GM12864 (cell line): ENCODE results near the gene SUMO1.
A peak's percentile ranks its signal among the peaks of the same experiment; 100 is the strongest.
"Not testable (repeated sequence)": the region's sequence is repeated elsewhere in the genome, so short reads cannot be mapped to it uniquely, and the experiment has no call there.

Experiments used
- DNase-seq: peaks from one replicate; pipeline ENCODE4 v3.0.0-alpha.2; 2011; ENCODE audit warnings: low read depth
- H3K4me3 ChIP-seq: 2 replicates; pipeline ENCODE4 v1.5.1; 2011; ENCODE audit warnings: mild to moderate bottlenecking, low read depth, low read length, control low read depth
- TF ChIP-seq, protein P1 (sequence below): IDR thresholded peaks from 2 replicates; pipeline ENCODE4 v1.5.1; 2011; ENCODE audit warnings: low read depth, mild to moderate bottlenecking, moderate library complexity, low read length, control low read depth, inconsistent platforms; ENCODE audit errors: missing control alignments

Gene SUMO1

DNA sequence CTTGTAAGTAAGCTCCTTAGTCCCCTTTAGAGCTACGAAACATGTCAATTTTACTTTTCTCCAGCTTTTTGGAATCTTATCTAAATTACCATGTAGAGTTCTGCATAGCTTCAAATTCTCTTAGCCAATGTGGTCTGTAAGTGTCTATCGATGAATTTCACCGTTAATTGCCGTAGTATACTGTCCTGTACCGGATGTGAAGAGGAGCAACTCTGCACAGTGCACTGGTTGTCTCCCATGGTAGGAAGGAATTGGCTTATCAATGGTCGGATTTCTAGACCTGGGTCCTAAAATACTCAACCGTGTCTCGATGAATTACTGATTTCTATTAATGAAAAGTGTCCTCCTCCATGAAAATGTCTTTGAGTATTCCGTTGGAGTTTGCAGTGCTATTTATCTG is 29.1 kb upstream of the SUMO1 start:
- H3K4me3 ChIP-seq, result peak overlapping the region; percentile 99
- TF ChIP-seq, protein P1, sequence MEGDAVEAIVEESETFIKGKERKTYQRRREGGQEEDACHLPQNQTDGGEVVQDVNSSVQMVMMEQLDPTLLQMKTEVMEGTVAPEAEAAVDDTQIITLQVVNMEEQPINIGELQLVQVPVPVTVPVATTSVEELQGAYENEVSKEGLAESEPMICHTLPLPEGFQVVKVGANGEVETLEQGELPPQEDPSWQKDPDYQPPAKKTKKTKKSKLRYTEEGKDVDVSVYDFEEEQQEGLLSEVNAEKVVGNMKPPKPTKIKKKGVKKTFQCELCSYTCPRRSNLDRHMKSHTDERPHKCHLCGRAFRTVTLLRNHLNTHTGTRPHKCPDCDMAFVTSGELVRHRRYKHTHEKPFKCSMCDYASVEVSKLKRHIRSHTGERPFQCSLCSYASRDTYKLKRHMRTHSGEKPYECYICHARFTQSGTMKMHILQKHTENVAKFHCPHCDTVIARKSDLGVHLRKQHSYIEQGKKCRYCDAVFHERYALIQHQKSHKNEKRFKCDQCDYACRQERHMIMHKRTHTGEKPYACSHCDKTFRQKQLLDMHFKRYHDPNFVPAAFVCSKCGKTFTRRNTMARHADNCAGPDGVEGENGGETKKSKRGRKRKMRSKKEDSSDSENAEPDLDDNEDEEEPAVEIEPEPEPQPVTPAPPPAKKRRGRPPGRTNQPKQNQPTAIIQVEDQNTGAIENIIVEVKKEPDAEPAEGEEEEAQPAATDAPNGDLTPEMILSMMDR, result no peak
- no peak for DNase-seq

DNA sequence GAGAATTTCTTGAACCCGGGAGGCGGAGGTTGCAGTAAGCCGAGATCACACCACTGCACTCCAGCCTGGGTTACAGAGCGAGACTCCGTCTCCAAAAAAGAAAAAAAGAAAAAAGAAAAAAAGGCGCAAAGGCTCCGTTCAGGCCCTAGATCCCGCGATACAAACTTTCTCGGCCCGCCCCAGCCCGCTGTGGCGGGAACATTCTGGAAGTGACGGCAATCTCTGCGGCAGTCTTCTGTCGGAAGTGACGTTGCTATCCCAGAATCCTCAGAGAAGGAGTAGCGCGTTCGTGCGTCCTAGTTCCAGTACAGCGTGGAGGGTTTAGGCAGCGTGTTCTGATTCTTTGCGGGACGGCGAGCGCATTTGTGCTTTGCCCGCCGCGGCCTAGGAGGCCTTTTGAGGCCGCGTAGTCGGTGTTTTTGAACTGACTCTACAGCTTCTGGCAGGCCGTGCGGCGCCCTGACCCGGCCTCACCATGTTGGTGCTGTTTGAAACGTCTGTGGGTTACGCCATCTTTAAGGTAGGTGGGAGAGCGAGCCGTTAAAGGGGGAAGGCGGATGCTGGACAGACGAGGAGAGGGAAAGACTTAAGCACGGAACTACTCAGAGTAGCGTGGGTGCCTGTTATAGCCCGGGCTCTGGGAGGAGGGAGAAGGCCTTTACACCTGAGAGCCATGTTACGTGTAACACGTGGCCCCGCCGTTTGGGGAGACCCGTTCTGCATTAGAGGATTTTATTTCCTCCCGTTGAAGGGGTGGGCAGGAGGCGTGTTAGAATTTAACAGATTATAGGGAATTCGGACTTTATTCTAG is 27.3 kb upstream of the SUMO1 start, which contains the start of gene NOP58:
TSS of gene NOP58 (plus strand) at position 297 of the 811 bp plus-strand sequence. CDS start at position 476, 179 bp downstream.
- DNase-seq, result peak; percentile 85
- peak within 1 kb of the TSS; percentile 99 for H3K4me3 ChIP-seq
- TF ChIP-seq, protein P1, result no peak

DNA sequence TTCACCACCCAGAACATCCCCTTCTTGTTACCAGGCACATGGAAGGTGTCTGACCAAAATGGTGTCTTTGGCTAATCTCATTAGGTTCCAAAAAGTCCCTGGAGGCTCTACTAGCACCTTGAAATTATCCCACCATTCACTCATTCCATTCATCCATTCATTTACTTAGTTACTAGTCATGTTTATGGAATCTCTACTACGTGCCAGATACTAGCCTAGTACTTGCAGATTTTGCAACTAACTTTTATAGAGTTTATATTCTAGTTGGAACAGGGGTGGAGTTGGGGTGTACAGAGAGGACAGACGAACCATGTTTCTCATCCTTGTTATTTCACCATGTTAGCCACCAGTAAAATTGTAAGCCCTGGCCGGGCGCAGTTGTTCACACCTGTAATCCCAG is 23.1 kb upstream of the SUMO1 start:
- DNase-seq, result no peak
- TF ChIP-seq, protein P1, result no peak

GRCh38 chr2:202251494-202251893 is 13.1 kb upstream of the SUMO1 start:
- no peak overlapping the region for H3K4me3 ChIP-seq
- TF ChIP-seq, protein P1, result no peak
- DNase-seq, result no peak

More for the DNA sequence above, 23.1 kb upstream of the SUMO1 start:
- H3K4me3 ChIP-seq, result no peak overlapping the region

- no peak overlapping the region for H3K4me3 ChIP-seq
- TF ChIP-seq, protein P1, result no peak
- no peak for DNase-seq
Measured at GRCh38 chr2:202249521-202250253, 11.3 kb upstream of the SUMO1 start.

GRCh38 chr2:202247710-202248109 is 9.3 kb upstream of the SUMO1 start:
- DNase-seq, H3K4me3 ChIP-seq: not testable (repeated sequence)

DNA sequence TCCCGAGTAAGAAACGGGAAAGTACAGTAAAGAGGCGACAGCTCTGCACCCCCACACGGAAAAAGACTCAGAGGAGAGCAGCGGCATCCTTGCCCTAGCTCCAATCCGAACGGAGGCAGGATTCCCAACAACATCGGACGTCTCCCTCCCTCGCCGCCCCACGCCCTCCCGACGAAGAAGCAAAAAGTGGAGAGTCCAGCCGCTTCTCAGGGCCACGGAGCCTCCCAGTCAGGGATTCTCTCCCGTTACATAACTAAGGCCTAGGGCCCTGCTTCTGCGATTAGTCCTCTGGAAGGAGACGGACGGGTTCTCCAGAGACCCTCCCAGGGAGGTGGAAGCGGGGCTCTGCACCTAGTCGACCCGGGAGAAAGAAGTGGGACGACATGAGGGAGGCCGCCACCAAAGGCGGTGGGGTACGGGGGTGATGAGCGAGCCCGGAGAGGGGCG is 587 bp downstream of the SUMO1 start:
- TF ChIP-seq, protein P1, result peak; percentile 7
- H3K4me3 ChIP-seq, result peak overlapping the region; percentile 88
- DNase-seq, result no peak
